ENCODE results near the gene TASP1. TPM values are rescaled to one million over a fixed set of nuclear protein-coding genes. Genes with fewer than 3 reads are reported as not detected.

Gene TASP1
- total RNA-seq, 1 donor from 2014 or later: 14.3 TPM

- TF ChIP-seq CTCF (IDR thresholded peaks at IDR 0.05): no peak
- Histone ChIP-seq H3K36me3 (peaks cover 1% of the 10 kb centered on the region), H3K4me1 (no peaks in the 10 kb centered on the region), H3K27ac (no peak overlapping the region), H3K4me3 (no peak overlapping the region), H3K9me3 (no peaks in the 10 kb centered on the region), H3K27me3 (ENCODE audit: low read depth) (no peaks in the 10 kb centered on the region)
- intact Hi-C loops (cut with DNase I): no loop called here
- ATAC-seq (no peak), DNase-seq (no peak)
Observed at GRCh38 chr20:13563854-13564253, 74.9 kb downstream of the TASP1 start.

- Histone ChIP-seq H3K27me3 (ENCODE audit: low read depth) (no peaks in the 10 kb centered on the region), H3K36me3 (peaks cover 9% of the 10 kb centered on the region), H3K9me3 (no peaks in the 10 kb centered on the region), H3K4me3 (no peak overlapping the region), H3K27ac (no peak overlapping the region), H3K4me1 (no peaks in the 10 kb centered on the region)
- intact Hi-C loops (cut with DNase I): no loop called here
- TF ChIP-seq CTCF (IDR thresholded peaks at IDR 0.05): no peak
- ATAC-seq (no peak), DNase-seq (no peak)
Observed at GRCh38 chr20:13554706-13555105, 84.0 kb downstream of the TASP1 start.

GRCh38 chr20:13554076-13554475 lies 84.7 kb downstream of the TASP1 start:
- no peak overlapping the region for H3K27ac ChIP-seq
- H3K4me3 ChIP-seq: no peak overlapping the region
- no peaks in the 10 kb centered on the region for H3K27me3 ChIP-seq (ENCODE audit: low read depth)
- peaks cover 9% of the 10 kb centered on the region for H3K36me3 ChIP-seq
- H3K4me1 ChIP-seq: no peaks in the 10 kb centered on the region
- ATAC-seq (no peak), DNase-seq (no peak)
- H3K9me3 ChIP-seq: no peaks in the 10 kb centered on the region
- intact Hi-C loops (cut with DNase I): no loop called here
- no peak for TF ChIP-seq CTCF (IDR thresholded peaks at IDR 0.05)

DNA sequence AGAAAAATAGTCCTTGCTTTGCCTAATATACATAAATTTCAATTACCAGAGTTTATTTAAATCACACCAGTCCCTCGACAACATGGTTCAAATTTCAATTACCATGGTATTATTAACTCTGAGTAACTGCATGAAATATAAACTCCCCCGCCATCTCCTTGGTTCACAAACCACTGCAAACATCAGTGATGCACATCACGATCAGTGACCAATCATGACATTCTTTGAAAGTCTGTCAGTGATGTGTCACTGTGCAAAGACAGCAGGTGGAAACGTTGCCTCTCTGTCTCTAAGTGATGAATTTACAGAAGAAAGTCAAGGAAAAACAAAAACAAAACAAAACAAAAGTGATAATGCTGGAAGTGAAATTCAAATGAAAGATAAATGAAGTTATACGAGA lies 86.7 kb downstream of the TASP1 start:
- intact Hi-C loops (cut with DNase I): no loop called here

GRCh38 chr20:13549451-13549850 lies 89.3 kb downstream of the TASP1 start:
- no peak for DNase-seq
- H3K9me3 ChIP-seq: no peaks in the 10 kb centered on the region
- no peaks in the 10 kb centered on the region for H3K36me3 ChIP-seq
- H3K4me3 ChIP-seq: no peak overlapping the region
- H3K27ac ChIP-seq: no peak overlapping the region
- H3K27me3 ChIP-seq (ENCODE audit: low read depth): no peaks in the 10 kb centered on the region
- intact Hi-C loops (cut with DNase I): no loop called here
- no peak for ATAC-seq
- no peak for TF ChIP-seq CTCF (IDR thresholded peaks at IDR 0.05)
- no peaks in the 10 kb centered on the region for H3K4me1 ChIP-seq

More for the DNA sequence above, 86.7 kb downstream of the TASP1 start:
- no peak for TF ChIP-seq CTCF (IDR thresholded peaks at IDR 0.05)
- Histone ChIP-seq H3K27me3 (ENCODE audit: low read depth) (no peaks in the 10 kb centered on the region), H3K9me3 (no peaks in the 10 kb centered on the region), H3K4me1 (no peaks in the 10 kb centered on the region), H3K27ac (no peak overlapping the region), H3K4me3 (no peak overlapping the region), H3K36me3 (no peaks in the 10 kb centered on the region)
- DNase-seq: no peak
- ATAC-seq: no peak

All from lower lobe of right lung (tissue), 2 donors.